Metanephros (tissue), 1 donor: ENCODE measurements around the gene DMRTA1. TPM values are rescaled to one million over a fixed set of nuclear protein-coding genes. Genes with fewer than 3 reads are reported as not detected.

Experiments used
- total RNA-seq: library from RNA; depleted of rRNA; stranded (reverse); fragments of >200 nt; gene quantifications from one replicate; pipeline ENCODE4 v1.2.3, GENCODE V29; 2014

The DMRTA1 gene
- 1.3 TPM for total RNA-seq

GRCh38 chr9:22446589-22446949 lies at the start of gene DMRTA1:
TSS of gene DMRTA1 (plus strand) at chr9:22446824. CDS start at chr9:22447066, 242 bp downstream.

